Ureter (tissue), 1 donor: ENCODE results near the gene TOB2. TPM values are rescaled to one million over a fixed set of nuclear protein-coding genes. Genes with fewer than 3 reads are reported as not detected.
"Not testable (repeated sequence)": the region's sequence is repeated elsewhere in the genome, so short reads cannot be mapped to it uniquely, and the experiment has no call there.

Experiments
- DNase-seq: peaks from one replicate; pipeline ENCODE4 v3.0.0-alpha.2; 2020; ENCODE audit warnings: low spot score
- total RNA-seq: library from RNA; stranded (reverse); gene quantifications from one replicate; pipeline ENCODE4 v1.2.4, GENCODE V29; 2023
- donor health status: DM: yes; HTN: yes; CAD: no.

The TOB2 gene
- total RNA-seq, 1 donor from 2014 or later = 49.9 TPM

GRCh38 chr22:41429951-41430332 lies 16.7 kb downstream of the TOB2 start:
- DNase-seq = no peak

- DNase-seq = no peak
These were observed 17.2 kb downstream of the TOB2 start for GRCh38 chr22:41429232-41429950.

GRCh38 chr22:41425660-41426365 lies 20.8 kb downstream of the TOB2 start:
- no peak for DNase-seq

GRCh38 chr22:41418717-41419116 lies 27.9 kb downstream of the TOB2 start:
- DNase-seq = no peak

- DNase-seq = peak; percentile 90
These were observed 28.8 kb downstream of the TOB2 start for GRCh38 chr22:41417622-41418390.

GRCh38 chr22:41415554-41415953 lies 31.0 kb downstream of the TOB2 start:
- no peak for DNase-seq

- no peak for DNase-seq
These were observed 35.4 kb downstream of the TOB2 start for GRCh38 chr22:41411021-41411851.

- no peak for DNase-seq
These were observed 36.3 kb downstream of the TOB2 start for GRCh38 chr22:41410311-41410751.

GRCh38 chr22:41408665-41409064 lies 37.9 kb downstream of the TOB2 start:
- DNase-seq = no peak

GRCh38 chr22:41407433-41407832 lies 39.2 kb downstream of the TOB2 start:
- no peak for DNase-seq

GRCh38 chr22:41406410-41406809 lies 40.2 kb downstream of the TOB2 start:
- DNase-seq = no peak

GRCh38 chr22:41405588-41405987 lies 41.0 kb downstream of the TOB2 start:
- DNase-seq = no peak

- peak; percentile 91 for DNase-seq
These were observed 42.9 kb downstream of the TOB2 start for GRCh38 chr22:41403532-41404318.

- not testable (repeated sequence) for DNase-seq
These were observed 43.8 kb downstream of the TOB2 start for GRCh38 chr22:41402851-41403250.

GRCh38 chr22:41401781-41402648 lies 44.6 kb downstream of the TOB2 start:
- DNase-seq = peak; percentile 89

GRCh38 chr22:41398921-41399320 lies 47.7 kb downstream of the TOB2 start:
- DNase-seq = no peak

- DNase-seq = no peak
These were observed 49.3 kb downstream of the TOB2 start for GRCh38 chr22:41397143-41397811.

GRCh38 chr22:41395531-41396240 lies 50.9 kb downstream of the TOB2 start:
- DNase-seq = no peak

- DNase-seq = no peak
These were observed 52.6 kb downstream of the TOB2 start for GRCh38 chr22:41394012-41394356.
